GM23338 (cell line): ENCODE measurements around the gene NRCAM. TPM values are rescaled to one million over a fixed set of nuclear protein-coding genes. Genes with fewer than 3 reads are reported as not detected.

Experiments
- ATAC-seq: fragments of 200-7000 bp; cut with Tn5 transposase; 3 replicates; pipeline ENCODE4 v1.9.1; 2020
- DNase-seq: peaks from one replicate; pipeline ENCODE4 v3.0.0-alpha.2; 2015; ENCODE audit warnings: low spot score
- H2AFZ ChIP-seq: fragments of 200-600 bp; sonication (generic); 2 replicates; pipeline ENCODE4 v1.8.0; 2016; ENCODE audit warnings: antibody characterized with exemption, mild to moderate bottlenecking, moderate library complexity
- H3F3A ChIP-seq: fragments of 200-600 bp; sonication (generic); replicated peaks from 2 replicates; pipeline ENCODE4 v1.8.0; 2017; ENCODE audit warnings: antibody characterized with exemption, mixed run types, low read depth
- H3K27ac ChIP-seq: fragments of 200-600 bp; sonication (generic); 2 replicates; pipeline ENCODE4 v1.6.1; 2016; ENCODE audit warnings: low read depth
- H3K27me3 ChIP-seq: fragments of 200-600 bp; sonication (generic); 2 replicates; pipeline ENCODE4 v1.8.0; 2016; ENCODE audit warnings: mild to moderate bottlenecking, mixed run types, moderate library complexity; ENCODE audit not compliant: insufficient read depth
- H3K36me3 ChIP-seq: fragments of 200-600 bp; sonication (generic); 2 replicates; pipeline ENCODE4 v1.8.0; 2016; ENCODE audit warnings: mild to moderate bottlenecking; ENCODE audit not compliant: insufficient read depth
- H3K4me1 ChIP-seq: fragments of 200-600 bp; sonication (generic); 2 replicates; pipeline ENCODE4 v1.8.0; 2016; ENCODE audit warnings: mild to moderate bottlenecking, moderate library complexity; ENCODE audit not compliant: insufficient read depth
- H3K4me2 ChIP-seq: fragments of 200-600 bp; sonication (generic); 2 replicates; pipeline ENCODE4 v1.7.1; 2017; ENCODE audit warnings: mixed run types
- H3K4me3 ChIP-seq: fragments of 200-600 bp; sonication (generic); 2 replicates; pipeline ENCODE4 v1.6.1; 2016; ENCODE audit warnings: mixed run types
- H3K79me2 ChIP-seq: fragments of 200-600 bp; sonication (generic); replicated peaks from 2 replicates; pipeline ENCODE4 v1.8.0; 2017; ENCODE audit warnings: mild to moderate bottlenecking; ENCODE audit not compliant: insufficient read depth
- H3K9me2 ChIP-seq: fragments of 200-600 bp; sonication (generic); 2 replicates; pipeline ENCODE4 v1.8.0; 2017; ENCODE audit not compliant: insufficient read depth
- H4K20me1 ChIP-seq: fragments of 200-600 bp; sonication (generic); replicated peaks from 2 replicates; pipeline ENCODE4 v1.8.0; 2017; ENCODE audit warnings: mild to moderate bottlenecking; ENCODE audit not compliant: insufficient read depth
- H3K27ac Mint-ChIP-seq: 2 replicates; pipeline ENCODE4 v1.8.0; 2020; ENCODE audit warnings: inconsistent platforms, mild to moderate bottlenecking, moderate library complexity, mixed read lengths
- H3K27me3 Mint-ChIP-seq: 3 replicates; pipeline ENCODE4 v1.8.0; 2022; ENCODE audit warnings: low read depth, mild to moderate bottlenecking, moderate library complexity, mixed read lengths, inconsistent platforms; ENCODE audit not compliant: insufficient read depth, poor library complexity
- H3K36me3 Mint-ChIP-seq: 3 replicates; pipeline ENCODE4 v1.8.0; 2021; ENCODE audit warnings: low read depth, mild to moderate bottlenecking, inconsistent platforms, moderate library complexity, mixed read lengths
- H3K4me1 Mint-ChIP-seq: 3 replicates; pipeline ENCODE4 v1.8.0; 2020; ENCODE audit warnings: mild to moderate bottlenecking, inconsistent platforms, mixed read lengths
- H3K4me3 Mint-ChIP-seq: 3 replicates; pipeline ENCODE4 v1.8.0; 2021; ENCODE audit warnings: moderate library complexity, mild to moderate bottlenecking, inconsistent platforms, mixed read lengths
- H3K9me3 Mint-ChIP-seq: 3 replicates; pipeline ENCODE4 v1.8.0; 2020; ENCODE audit warnings: moderate library complexity, mild to moderate bottlenecking, inconsistent platforms, mixed read lengths
- CREB1 ChIP-seq: fragments of 250-450 bp; sonication (Bioruptor Pico); IDR thresholded peaks from 2 replicates; pipeline ENCODE4 v1.5.0; 2020; ENCODE audit warnings: low read depth, mild to moderate bottlenecking, moderate library complexity
- EZH2 ChIP-seq: fragments of 200-600 bp; sonication (generic); IDR thresholded peaks from one replicate; pipeline ENCODE4 v1.8.0; 2017; ENCODE audit warnings: antibody characterized with exemption, mild to moderate bottlenecking, low read depth; ENCODE audit not compliant: unreplicated experiment
- EZH2phosphoT487 ChIP-seq: fragments of 200-600 bp; sonication (generic); IDR thresholded peaks from one replicate; pipeline ENCODE4 v1.8.1; 2018; ENCODE audit warnings: antibody characterized with exemption; ENCODE audit not compliant: unreplicated experiment
- JUNB ChIP-seq: IDR thresholded peaks from one replicate; pipeline ENCODE4 v1.6.1; 2016; ENCODE audit warnings: antibody characterized with exemption; ENCODE audit not compliant: unreplicated experiment
- NANOG ChIP-seq: IDR thresholded peaks from 2 replicates; pipeline ENCODE4 v1.6.1; 2016; ENCODE audit warnings: antibody characterized with exemption, borderline replicate concordance
- POLR2AphosphoS5 ChIP-seq: IDR thresholded peaks from 2 replicates; pipeline ENCODE4 v1.6.1; 2016; ENCODE audit warnings: antibody characterized with exemption, low read depth
- STAT1 ChIP-seq: IDR thresholded peaks from one replicate; pipeline ENCODE4 v1.6.1; 2016; ENCODE audit warnings: antibody characterized with exemption; ENCODE audit not compliant: unreplicated experiment
- ZNF114 ChIP-seq: fragments of 250-450 bp; sonication (Bioruptor Pico); IDR thresholded peaks from 2 replicates; pipeline ENCODE4 v1.5.0; 2020; ENCODE audit warnings: mild to moderate bottlenecking, moderate library complexity
- ZNF331 ChIP-seq: fragments of 250-450 bp; sonication (Bioruptor Pico); IDR thresholded peaks from 2 replicates; pipeline ENCODE4 v1.5.0; 2020; ENCODE audit warnings: low read depth, mild to moderate bottlenecking, moderate library complexity
- polyA plus RNA-seq: library from polyadenylated mRNA; unstranded; fragments of >200 nt; fragmentation: Nextera tagmentation; extraction: Ambion mirVana; gene quantifications from 2 replicates; pipeline ENCODE4 v1.2.1, GENCODE V29; 2016
- total RNA-seq: library from RNA; depleted of rRNA; stranded (reverse); fragments of >200 nt; shearing (Covaris generic); gene quantifications from 2 replicates; pipeline ENCODE4 v1.2.3, GENCODE V29; 2014
- TF ChIP-seq, protein P1 (sequence below): IDR thresholded peaks from one replicate; pipeline ENCODE4 v1.6.1; 2018; ENCODE audit warnings: antibody characterized with exemption; ENCODE audit not compliant: unreplicated experiment
- TF ChIP-seq, protein P2 (sequence below): IDR thresholded peaks from 2 replicates; pipeline ENCODE4 v1.6.1; 2016; ENCODE audit warnings: antibody characterized with exemption
- TF ChIP-seq, protein P3 (sequence below), 2 experiments: fragments of 200-600 bp in 1 of 2; sonication (generic) in 1 of 2; conservative IDR thresholded peaks; 2 replicates each; pipeline versions ENCODE4 v1.5.1 to v1.6.1; 2016 to 2017; ENCODE audit warnings: antibody characterized with exemption in 2 of 2, low read depth in 2 of 2, mild to moderate bottlenecking in 2 of 2, moderate library complexity in 1 of 2
- TF ChIP-seq, protein P4 (sequence below): fragments of 250-450 bp; sonication (Bioruptor Pico); IDR thresholded peaks from 2 replicates; pipeline ENCODE4 v1.5.0; 2020; ENCODE audit warnings: mild to moderate bottlenecking, moderate library complexity

NRCAM gene
- total and polyA plus RNA-seq, 2 experiments from 2014 or later, result 2.5 to 6.8 TPM

DNA sequence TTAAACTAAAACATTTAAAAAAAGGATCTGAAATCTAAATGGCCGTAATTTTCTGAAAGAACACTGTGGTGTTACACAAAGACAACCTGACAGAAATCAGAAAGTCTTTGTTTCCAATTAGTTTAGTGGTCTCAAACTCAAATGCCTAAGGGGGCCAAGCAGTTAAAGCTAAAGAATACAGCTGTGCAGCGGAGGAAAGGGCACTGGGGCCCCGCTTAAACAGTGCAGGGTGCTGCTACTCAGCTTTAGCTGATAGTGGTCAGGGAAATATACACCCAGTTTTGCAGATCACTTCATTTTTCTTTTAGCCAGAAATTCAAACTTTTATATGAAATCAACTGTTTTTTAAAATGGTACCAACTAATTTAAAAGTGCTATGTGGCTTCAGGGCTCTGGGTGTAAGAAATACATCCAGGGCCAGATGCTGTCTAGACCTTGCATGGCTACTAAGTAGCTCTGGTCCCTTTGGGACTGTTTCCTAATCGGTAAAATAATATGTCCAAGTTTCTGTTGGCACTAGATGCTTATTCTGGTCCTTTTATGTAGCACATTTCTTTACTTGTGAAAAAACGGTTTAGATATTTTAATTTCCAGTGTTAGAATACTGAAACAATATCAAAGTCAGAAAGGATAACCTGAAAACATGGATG, 164.3 kb downstream of the NRCAM start:
- no peak for TF ChIP-seq JUNB
- TF ChIP-seq ZNF114 (CRISPR knock-in tag), result no peak
- TF ChIP-seq CREB1, result no peak
- no peak for TF ChIP-seq NANOG
- TF ChIP-seq, protein P1, sequence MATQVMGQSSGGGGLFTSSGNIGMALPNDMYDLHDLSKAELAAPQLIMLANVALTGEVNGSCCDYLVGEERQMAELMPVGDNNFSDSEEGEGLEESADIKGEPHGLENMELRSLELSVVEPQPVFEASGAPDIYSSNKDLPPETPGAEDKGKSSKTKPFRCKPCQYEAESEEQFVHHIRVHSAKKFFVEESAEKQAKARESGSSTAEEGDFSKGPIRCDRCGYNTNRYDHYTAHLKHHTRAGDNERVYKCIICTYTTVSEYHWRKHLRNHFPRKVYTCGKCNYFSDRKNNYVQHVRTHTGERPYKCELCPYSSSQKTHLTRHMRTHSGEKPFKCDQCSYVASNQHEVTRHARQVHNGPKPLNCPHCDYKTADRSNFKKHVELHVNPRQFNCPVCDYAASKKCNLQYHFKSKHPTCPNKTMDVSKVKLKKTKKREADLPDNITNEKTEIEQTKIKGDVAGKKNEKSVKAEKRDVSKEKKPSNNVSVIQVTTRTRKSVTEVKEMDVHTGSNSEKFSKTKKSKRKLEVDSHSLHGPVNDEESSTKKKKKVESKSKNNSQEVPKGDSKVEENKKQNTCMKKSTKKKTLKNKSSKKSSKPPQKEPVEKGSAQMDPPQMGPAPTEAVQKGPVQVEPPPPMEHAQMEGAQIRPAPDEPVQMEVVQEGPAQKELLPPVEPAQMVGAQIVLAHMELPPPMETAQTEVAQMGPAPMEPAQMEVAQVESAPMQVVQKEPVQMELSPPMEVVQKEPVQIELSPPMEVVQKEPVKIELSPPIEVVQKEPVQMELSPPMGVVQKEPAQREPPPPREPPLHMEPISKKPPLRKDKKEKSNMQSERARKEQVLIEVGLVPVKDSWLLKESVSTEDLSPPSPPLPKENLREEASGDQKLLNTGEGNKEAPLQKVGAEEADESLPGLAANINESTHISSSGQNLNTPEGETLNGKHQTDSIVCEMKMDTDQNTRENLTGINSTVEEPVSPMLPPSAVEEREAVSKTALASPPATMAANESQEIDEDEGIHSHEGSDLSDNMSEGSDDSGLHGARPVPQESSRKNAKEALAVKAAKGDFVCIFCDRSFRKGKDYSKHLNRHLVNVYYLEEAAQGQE, result no peak
- TF ChIP-seq, protein P2, sequence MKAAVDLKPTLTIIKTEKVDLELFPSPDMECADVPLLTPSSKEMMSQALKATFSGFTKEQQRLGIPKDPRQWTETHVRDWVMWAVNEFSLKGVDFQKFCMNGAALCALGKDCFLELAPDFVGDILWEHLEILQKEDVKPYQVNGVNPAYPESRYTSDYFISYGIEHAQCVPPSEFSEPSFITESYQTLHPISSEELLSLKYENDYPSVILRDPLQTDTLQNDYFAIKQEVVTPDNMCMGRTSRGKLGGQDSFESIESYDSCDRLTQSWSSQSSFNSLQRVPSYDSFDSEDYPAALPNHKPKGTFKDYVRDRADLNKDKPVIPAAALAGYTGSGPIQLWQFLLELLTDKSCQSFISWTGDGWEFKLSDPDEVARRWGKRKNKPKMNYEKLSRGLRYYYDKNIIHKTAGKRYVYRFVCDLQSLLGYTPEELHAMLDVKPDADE, result no peak
- no peak for TF ChIP-seq EZH2phosphoT487
- TF ChIP-seq EZH2, result no peak
- TF ChIP-seq, protein P3, sequence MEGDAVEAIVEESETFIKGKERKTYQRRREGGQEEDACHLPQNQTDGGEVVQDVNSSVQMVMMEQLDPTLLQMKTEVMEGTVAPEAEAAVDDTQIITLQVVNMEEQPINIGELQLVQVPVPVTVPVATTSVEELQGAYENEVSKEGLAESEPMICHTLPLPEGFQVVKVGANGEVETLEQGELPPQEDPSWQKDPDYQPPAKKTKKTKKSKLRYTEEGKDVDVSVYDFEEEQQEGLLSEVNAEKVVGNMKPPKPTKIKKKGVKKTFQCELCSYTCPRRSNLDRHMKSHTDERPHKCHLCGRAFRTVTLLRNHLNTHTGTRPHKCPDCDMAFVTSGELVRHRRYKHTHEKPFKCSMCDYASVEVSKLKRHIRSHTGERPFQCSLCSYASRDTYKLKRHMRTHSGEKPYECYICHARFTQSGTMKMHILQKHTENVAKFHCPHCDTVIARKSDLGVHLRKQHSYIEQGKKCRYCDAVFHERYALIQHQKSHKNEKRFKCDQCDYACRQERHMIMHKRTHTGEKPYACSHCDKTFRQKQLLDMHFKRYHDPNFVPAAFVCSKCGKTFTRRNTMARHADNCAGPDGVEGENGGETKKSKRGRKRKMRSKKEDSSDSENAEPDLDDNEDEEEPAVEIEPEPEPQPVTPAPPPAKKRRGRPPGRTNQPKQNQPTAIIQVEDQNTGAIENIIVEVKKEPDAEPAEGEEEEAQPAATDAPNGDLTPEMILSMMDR (conservative IDR thresholded peaks at IDR 0.05; ENCODE audit: low read depth in 2 of 2), result no peak
- TF ChIP-seq, protein P4, sequence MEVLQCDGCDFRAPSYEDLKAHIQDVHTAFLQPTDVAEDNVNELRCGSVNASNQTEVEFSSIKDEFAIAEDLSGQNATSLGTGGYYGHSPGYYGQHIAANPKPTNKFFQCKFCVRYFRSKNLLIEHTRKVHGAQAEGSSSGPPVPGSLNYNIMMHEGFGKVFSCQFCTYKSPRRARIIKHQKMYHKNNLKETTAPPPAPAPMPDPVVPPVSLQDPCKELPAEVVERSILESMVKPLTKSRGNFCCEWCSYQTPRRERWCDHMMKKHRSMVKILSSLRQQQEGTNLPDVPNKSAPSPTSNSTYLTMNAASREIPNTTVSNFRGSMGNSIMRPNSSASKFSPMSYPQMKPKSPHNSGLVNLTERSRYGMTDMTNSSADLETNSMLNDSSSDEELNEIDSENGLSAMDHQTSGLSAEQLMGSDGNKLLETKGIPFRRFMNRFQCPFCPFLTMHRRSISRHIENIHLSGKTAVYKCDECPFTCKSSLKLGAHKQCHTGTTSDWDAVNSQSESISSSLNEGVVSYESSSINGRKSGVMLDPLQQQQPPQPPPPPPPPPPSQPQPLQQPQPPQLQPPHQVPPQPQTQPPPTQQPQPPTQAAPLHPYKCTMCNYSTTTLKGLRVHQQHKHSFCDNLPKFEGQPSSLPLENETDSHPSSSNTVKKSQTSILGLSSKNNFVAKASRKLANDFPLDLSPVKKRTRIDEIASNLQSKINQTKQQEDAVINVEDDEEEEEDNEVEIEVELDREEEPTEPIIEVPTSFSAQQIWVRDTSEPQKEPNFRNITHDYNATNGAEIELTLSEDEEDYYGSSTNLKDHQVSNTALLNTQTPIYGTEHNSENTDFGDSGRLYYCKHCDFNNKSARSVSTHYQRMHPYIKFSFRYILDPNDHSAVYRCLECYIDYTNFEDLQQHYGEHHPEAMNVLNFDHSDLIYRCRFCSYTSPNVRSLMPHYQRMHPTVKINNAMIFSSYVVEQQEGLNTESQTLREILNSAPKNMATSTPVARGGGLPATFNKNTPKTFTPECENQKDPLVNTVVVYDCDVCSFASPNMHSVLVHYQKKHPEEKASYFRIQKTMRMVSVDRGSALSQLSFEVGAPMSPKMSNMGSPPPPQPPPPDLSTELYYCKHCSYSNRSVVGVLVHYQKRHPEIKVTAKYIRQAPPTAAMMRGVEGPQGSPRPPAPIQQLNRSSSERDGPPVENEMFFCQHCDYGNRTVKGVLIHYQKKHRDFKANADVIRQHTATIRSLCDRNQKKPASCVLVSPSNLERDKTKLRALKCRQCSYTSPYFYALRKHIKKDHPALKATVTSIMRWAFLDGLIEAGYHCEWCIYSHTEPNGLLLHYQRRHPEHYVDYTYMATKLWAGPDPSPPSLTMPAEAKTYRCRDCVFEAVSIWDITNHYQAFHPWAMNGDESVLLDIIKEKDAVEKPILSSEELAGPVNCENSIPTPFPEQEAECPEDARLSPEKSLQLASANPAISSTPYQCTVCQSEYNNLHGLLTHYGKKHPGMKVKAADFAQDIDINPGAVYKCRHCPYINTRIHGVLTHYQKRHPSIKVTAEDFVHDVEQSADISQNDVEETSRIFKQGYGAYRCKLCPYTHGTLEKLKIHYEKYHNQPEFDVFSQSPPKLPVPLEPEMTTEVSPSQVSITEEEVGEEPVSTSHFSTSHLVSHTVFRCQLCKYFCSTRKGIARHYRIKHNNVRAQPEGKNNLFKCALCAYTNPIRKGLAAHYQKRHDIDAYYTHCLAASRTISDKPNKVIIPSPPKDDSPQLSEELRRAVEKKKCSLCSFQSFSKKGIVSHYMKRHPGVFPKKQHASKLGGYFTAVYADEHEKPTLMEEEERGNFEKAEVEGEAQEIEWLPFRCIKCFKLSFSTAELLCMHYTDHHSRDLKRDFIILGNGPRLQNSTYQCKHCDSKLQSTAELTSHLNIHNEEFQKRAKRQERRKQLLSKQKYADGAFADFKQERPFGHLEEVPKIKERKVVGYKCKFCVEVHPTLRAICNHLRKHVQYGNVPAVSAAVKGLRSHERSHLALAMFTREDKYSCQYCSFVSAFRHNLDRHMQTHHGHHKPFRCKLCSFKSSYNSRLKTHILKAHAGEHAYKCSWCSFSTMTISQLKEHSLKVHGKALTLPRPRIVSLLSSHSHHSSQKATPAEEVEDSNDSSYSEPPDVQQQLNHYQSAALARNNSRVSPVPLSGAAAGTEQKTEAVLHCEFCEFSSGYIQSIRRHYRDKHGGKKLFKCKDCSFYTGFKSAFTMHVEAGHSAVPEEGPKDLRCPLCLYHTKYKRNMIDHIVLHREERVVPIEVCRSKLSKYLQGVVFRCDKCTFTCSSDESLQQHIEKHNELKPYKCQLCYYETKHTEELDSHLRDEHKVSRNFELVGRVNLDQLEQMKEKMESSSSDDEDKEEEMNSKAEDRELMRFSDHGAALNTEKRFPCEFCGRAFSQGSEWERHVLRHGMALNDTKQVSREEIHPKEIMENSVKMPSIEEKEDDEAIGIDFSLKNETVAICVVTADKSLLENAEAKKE (CRISPR knock-in tag), result no peak
- no peak for TF ChIP-seq POLR2AphosphoS5
- no peak for TF ChIP-seq ZNF331 (CRISPR knock-in tag)
- no peak for TF ChIP-seq STAT1
- Histone ChIP-seq H3F3A (no peaks in the 10 kb centered on the region), H3K27me3 (no peaks in the 10 kb centered on the region), H4K20me1 (no peaks in the 10 kb centered on the region), H3K9me2 (no peaks in the 10 kb centered on the region), H3K79me2 (no peaks in the 10 kb centered on the region), H3K4me1 (peaks cover 12% of the 10 kb centered on the region), H3K27ac (no peak overlapping the region), H3K4me3 (no peak overlapping the region), H2AFZ (no peak overlapping the region), H3K4me2 (no peak overlapping the region), H3K36me3 (no peaks in the 10 kb centered on the region)
- DNase-seq, result no peak
- H3K27me3 Mint-ChIP-seq, result no peaks in the 10 kb centered on the region
- H3K9me3 Mint-ChIP-seq, result no peaks in the 10 kb centered on the region
- no peak overlapping the region for H3K4me3 Mint-ChIP-seq
- no peaks in the 10 kb centered on the region for H3K36me3 Mint-ChIP-seq
- peak; percentile 57; the same call in 2 of the 3 replicates for ATAC-seq
- H3K4me1 Mint-ChIP-seq, result peaks cover 14% of the 10 kb centered on the region
- H3K27ac Mint-ChIP-seq, result no peak overlapping the region
